Testis (tissue), 3 donors: ENCODE measurements around the gene MIGA2. TPM values are rescaled to one million over a fixed set of nuclear protein-coding genes. Genes with fewer than 3 reads are reported as not detected.

ENCODE experiments used
- DNase-seq: peaks from one replicate; pipeline ENCODE4 v3.0.0-alpha.2; 2019
- H3K27ac ChIP-seq, 2 donors: fragments of 200-600 bp; sonication (generic); one replicate each; pipeline ENCODE4 v1.5.1; 2019
- H3K27me3 ChIP-seq: fragments of 200-600 bp; sonication (generic); one replicate; pipeline ENCODE4 v1.5.1; 2019
- H3K36me3 ChIP-seq: fragments of 200-600 bp; sonication (generic); one replicate; pipeline ENCODE4 v1.5.1; 2017; ENCODE audit warnings: low read depth; ENCODE audit errors: missing control alignments
- H3K4me1 ChIP-seq: fragments of 200-600 bp; sonication (generic); one replicate; pipeline ENCODE4 v1.5.1; 2019
- H3K4me3 ChIP-seq, 2 donors: fragments of 200-600 bp; sonication (generic); one replicate each; pipeline ENCODE4 v1.5.1; 2017 to 2019
- H3K9me3 ChIP-seq: fragments of 200-600 bp; sonication (generic); one replicate; pipeline ENCODE4 v1.5.1; 2017
- CTCF ChIP-seq, 3 experiments: fragments of 450-650 bp in 2 of 3; fragments of 200-600 bp in 1 of 3; sonication (generic) in 1 of 3; IDR thresholded peaks; one replicate each; pipeline ENCODE4 v1.5.1; 2016 to 2019; ENCODE audit warnings: antibody characterized with exemption in 3 of 3, mild to moderate bottlenecking in 2 of 3, moderate library complexity in 1 of 3
- POLR2A ChIP-seq: fragments of 450-650 bp; IDR thresholded peaks from one replicate; pipeline ENCODE4 v1.6.1; 2017; ENCODE audit warnings: antibody characterized with exemption, mild to moderate bottlenecking, moderate library complexity
- WGBS, 2 donors: methylation state at CpG; one replicate each; pipeline ENCODE4 v1.1.5; 2018; 5-methylcytosine and 5-hydroxymethylcytosine counted together
- intact Hi-C: fragments of 100-400 bp; cut with DNase I; formaldehyde crosslinking; loops from one replicate; pipeline ENCODE4 v1.15.1; 2023; ENCODE audit warnings: low total_unique reads
- polyA plus RNA-seq: library from polyadenylated mRNA; stranded (reverse); fragments of 350-450 nt; fragmentation: Illumina TruSeq; extraction: RNeasy Lipid Tissue Mini Kit (QIAGEN cat#74804); gene quantifications from one replicate; pipeline ENCODE4 v1.2.3, GENCODE V29; 2014; ENCODE audit warnings: low read depth, low replicate concordance; ENCODE audit not compliant: insufficient read depth
- total RNA-seq, 2 donors: library from RNA; depleted of rRNA; stranded (reverse); fragments of >200 nt; gene quantifications; one replicate each; pipeline ENCODE4 v1.2.3, GENCODE V29; 2016

MIGA2 gene
- total and polyA plus RNA-seq, 3 donors from 2014 or later = 22.9 to 42.7 (median 42.0) TPM

GRCh38 chr9:129054163-129054851 lies 17.9 kb downstream of the MIGA2 start:
- intact Hi-C loops = no loop called here
- no peaks in the 10 kb centered on the region for H3K36me3 ChIP-seq
- H3K9me3 ChIP-seq = no peaks in the 10 kb centered on the region
- TF ChIP-seq POLR2A = no peak
- no peak overlapping the region for H3K4me3 ChIP-seq
- H3K27ac ChIP-seq = no peak overlapping the region
- no peaks in the 10 kb centered on the region for H3K27me3 ChIP-seq
- H3K4me1 ChIP-seq = no peaks in the 10 kb centered on the region
- no peak for DNase-seq
- WGBS, 2 donors = 82 to 84% methylated on average over 5 of the region's 5 CpGs

- Histone ChIP-seq H3K4me3 (no peak overlapping the region), H3K36me3 (no peaks in the 10 kb centered on the region), H3K4me1 (no peaks in the 10 kb centered on the region), H3K27ac (no peak overlapping the region), H3K27me3 (no peaks in the 10 kb centered on the region), H3K9me3 (no peaks in the 10 kb centered on the region)
- 75 to 86% methylated on average over 9 to 21 of the region's 21 CpGs for WGBS, 2 donors
- intact Hi-C loops = no loop called here
- DNase-seq = no peak
- TF ChIP-seq CTCF (IDR thresholded peaks at IDR 0.05) (no peak), POLR2A (no peak)
Observed at GRCh38 chr9:129058965-129059795, 22.8 kb downstream of the MIGA2 start.

- intact Hi-C loops = no loop called here
- Histone ChIP-seq H3K4me1 (no peaks in the 10 kb centered on the region), H3K27me3 (no peaks in the 10 kb centered on the region), H3K4me3 (no peak overlapping the region), H3K9me3 (no peaks in the 10 kb centered on the region), H3K27ac (no peak overlapping the region), H3K36me3 (no peaks in the 10 kb centered on the region)
- 88 to 91% methylated on average over 23 to 29 of the region's 37 CpGs for WGBS, 2 donors
- no peak for TF ChIP-seq POLR2A
- TF ChIP-seq CTCF (IDR thresholded peaks at IDR 0.05) = no peak
- no peak for DNase-seq
Observed at GRCh38 chr9:129059796-129060785, 23.7 kb downstream of the MIGA2 start.

GRCh38 chr9:129060991-129061390 lies 24.6 kb downstream of the MIGA2 start:
- H3K9me3 ChIP-seq = no peaks in the 10 kb centered on the region
- intact Hi-C loops = no loop called here
- H3K36me3 ChIP-seq = no peaks in the 10 kb centered on the region
- no peak overlapping the region for H3K4me3 ChIP-seq
- no peak overlapping the region for H3K27ac ChIP-seq
- WGBS, 2 donors = 95% methylated on average over 5 to 12 of the region's 12 CpGs
- no peak for TF ChIP-seq CTCF (IDR thresholded peaks at IDR 0.05)
- TF ChIP-seq POLR2A = no peak
- DNase-seq = no peak
- no peaks in the 10 kb centered on the region for H3K27me3 ChIP-seq
- H3K4me1 ChIP-seq = no peaks in the 10 kb centered on the region
